HG02763 (cell line): ENCODE measurements around the gene MMP17.
"Not testable (repeated sequence)": the region's sequence is repeated elsewhere in the genome, so short reads cannot be mapped to it uniquely, and the experiment has no call there.

Experiments used
- ATAC-seq: cut with Tn5 transposase; IDR thresholded peaks from one replicate; pipeline ENCODE4 v1.9.1; 2021; ENCODE audit warnings: mild to moderate bottlenecking, moderate library complexity; ENCODE audit not compliant: unreplicated experiment

MMP17 gene

GRCh38 chr12:131799828-131800593, 28.2 kb upstream of the MMP17 start:
- no peak for ATAC-seq

GRCh38 chr12:131800594-131801135, 27.5 kb upstream of the MMP17 start:
- no peak for ATAC-seq

GRCh38 chr12:131801254-131801866, 26.8 kb upstream of the MMP17 start:
- no peak for ATAC-seq

- no peak for ATAC-seq
Observed at GRCh38 chr12:131803961-131804521, 24.2 kb upstream of the MMP17 start.

GRCh38 chr12:131805421-131805820, 22.8 kb upstream of the MMP17 start:
- no peak for ATAC-seq

GRCh38 chr12:131806674-131807073, 21.5 kb upstream of the MMP17 start:
- no peak for ATAC-seq

GRCh38 chr12:131808744-131809371, 19.3 kb upstream of the MMP17 start:
- ATAC-seq, result no peak

- not testable (repeated sequence) for ATAC-seq
Observed at GRCh38 chr12:131809476-131810254, 18.5 kb upstream of the MMP17 start.

GRCh38 chr12:131810726-131811125, 17.5 kb upstream of the MMP17 start:
- no peak for ATAC-seq

- ATAC-seq, result no peak
Observed at GRCh38 chr12:131815131-131815530, 13.1 kb upstream of the MMP17 start.

GRCh38 chr12:131816495-131816894, 11.7 kb upstream of the MMP17 start:
- ATAC-seq, result no peak

GRCh38 chr12:131817241-131817640, 11.0 kb upstream of the MMP17 start:
- no peak for ATAC-seq

GRCh38 chr12:131818821-131819585, 9.2 kb upstream of the MMP17 start:
- no peak for ATAC-seq

- no peak for ATAC-seq
Observed at GRCh38 chr12:131824450-131824849, 3.7 kb upstream of the MMP17 start.

GRCh38 chr12:131825146-131825892, 2.9 kb upstream of the MMP17 start:
- no peak for ATAC-seq

GRCh38 chr12:131826097-131826928, 1.9 kb upstream of the MMP17 start:
- ATAC-seq, result no peak

GRCh38 chr12:131828671-131829355, 620 bp downstream of the MMP17 start:
- ATAC-seq, result no peak

GRCh38 chr12:131829356-131829747, 1.2 kb downstream of the MMP17 start:
- no peak for ATAC-seq
